GM19240 (cell line): Measurements from ENCODE around the gene ZNF418.
"Not testable (repeated sequence)": the region's sequence is repeated elsewhere in the genome, so short reads cannot be mapped to it uniquely, and the experiment has no call there.

Experiments
- DNase-seq: peaks from one replicate; pipeline ENCODE4 v3.0.0; 2011; ENCODE audit warnings: low spot score; ENCODE audit not compliant: insufficient read length

ZNF418 gene

GRCh38 chr19:57888560-57889231, 46.5 kb downstream of the ZNF418 start, which contains the start of gene ZNF814:
Gene ZNF814, minus strand, starts transcription at chr19:57889037. Its CDS starts 235 bp downstream, at chr19:57888802.
- DNase-seq: peak; percentile 23

GRCh38 chr19:57888107-57888559, 47.1 kb downstream of the ZNF418 start:
- no peak for DNase-seq

GRCh38 chr19:57887195-57887941, 47.8 kb downstream of the ZNF418 start:
- DNase-seq: no peak

GRCh38 chr19:57886046-57886445, 49.2 kb downstream of the ZNF418 start:
- no peak for DNase-seq

GRCh38 chr19:57873883-57874799, 61.1 kb downstream of the ZNF418 start:
- DNase-seq: not testable (repeated sequence)

- DNase-seq: no peak
Observed at GRCh38 chr19:57872450-57872849, 62.8 kb downstream of the ZNF418 start.
